GM19023 (cell line): ENCODE measurements around the gene PFKFB4.

ENCODE experiments used
- ATAC-seq: cut with Tn5 transposase; IDR thresholded peaks from one replicate; pipeline ENCODE4 v1.9.1; 2021; ENCODE audit warnings: mild to moderate bottlenecking, moderate library complexity; ENCODE audit not compliant: unreplicated experiment

Gene PFKFB4

GRCh38 chr3:48468329-48468731, 88.3 kb downstream of the PFKFB4 start:
- no peak for ATAC-seq
